ENCODE measurements around the gene CPM.

DNA sequence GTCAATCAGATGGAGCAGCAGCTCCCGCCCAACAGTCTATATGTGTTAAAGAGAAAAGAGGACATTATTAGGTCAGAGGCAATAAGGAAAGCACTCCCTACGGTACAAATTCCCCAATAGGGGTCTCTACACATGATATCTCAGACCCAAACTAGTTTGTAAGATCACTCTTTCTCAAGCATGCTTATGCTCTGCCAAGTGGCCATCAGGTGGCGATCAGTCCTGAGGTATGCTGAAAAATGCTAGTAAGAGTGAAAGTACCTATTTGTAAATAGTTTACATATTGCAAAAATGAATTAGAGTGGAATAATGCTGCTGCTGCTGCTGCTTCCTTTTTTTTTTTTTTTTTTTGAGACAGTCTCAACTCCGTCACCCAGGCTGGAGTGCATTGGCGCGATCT lies 61.0 kb downstream of the CPM start:
- TF ChIP-seq, protein P1, sequence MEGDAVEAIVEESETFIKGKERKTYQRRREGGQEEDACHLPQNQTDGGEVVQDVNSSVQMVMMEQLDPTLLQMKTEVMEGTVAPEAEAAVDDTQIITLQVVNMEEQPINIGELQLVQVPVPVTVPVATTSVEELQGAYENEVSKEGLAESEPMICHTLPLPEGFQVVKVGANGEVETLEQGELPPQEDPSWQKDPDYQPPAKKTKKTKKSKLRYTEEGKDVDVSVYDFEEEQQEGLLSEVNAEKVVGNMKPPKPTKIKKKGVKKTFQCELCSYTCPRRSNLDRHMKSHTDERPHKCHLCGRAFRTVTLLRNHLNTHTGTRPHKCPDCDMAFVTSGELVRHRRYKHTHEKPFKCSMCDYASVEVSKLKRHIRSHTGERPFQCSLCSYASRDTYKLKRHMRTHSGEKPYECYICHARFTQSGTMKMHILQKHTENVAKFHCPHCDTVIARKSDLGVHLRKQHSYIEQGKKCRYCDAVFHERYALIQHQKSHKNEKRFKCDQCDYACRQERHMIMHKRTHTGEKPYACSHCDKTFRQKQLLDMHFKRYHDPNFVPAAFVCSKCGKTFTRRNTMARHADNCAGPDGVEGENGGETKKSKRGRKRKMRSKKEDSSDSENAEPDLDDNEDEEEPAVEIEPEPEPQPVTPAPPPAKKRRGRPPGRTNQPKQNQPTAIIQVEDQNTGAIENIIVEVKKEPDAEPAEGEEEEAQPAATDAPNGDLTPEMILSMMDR (IDR thresholded peaks at IDR 0.05), result peak; percentile 48
- TF ChIP-seq ZFX (IDR thresholded peaks at IDR 0.05; ENCODE audit: borderline replicate concordance), result no peak

Data from 22Rv1 (cell line).